ENCODE measurements around the gene CNOT1.
"Not testable (repeated sequence)": the region's sequence is repeated elsewhere in the genome, so short reads cannot be mapped to it uniquely, and the experiment has no call there.

Gene CNOT1

GRCh38 chr16:58638148-58639036 is 8.8 kb upstream of the CNOT1 start:
- DNase-seq (ENCODE audit: low spot score), result no peak

- DNase-seq (ENCODE audit: low spot score), result not testable (repeated sequence)
These were observed 7.4 kb upstream of the CNOT1 start for GRCh38 chr16:58637021-58637420.

- no peak for DNase-seq (ENCODE audit: low spot score)
These were observed 6.8 kb upstream of the CNOT1 start for GRCh38 chr16:58636466-58636865.

- DNase-seq (ENCODE audit: low spot score), result no peak
These were observed 5.9 kb upstream of the CNOT1 start for GRCh38 chr16:58635502-58635901.

GRCh38 chr16:58634265-58634802 is 4.7 kb upstream of the CNOT1 start:
- DNase-seq (ENCODE audit: low spot score), result no peak

- DNase-seq (ENCODE audit: low spot score), result peak; percentile 15
These were observed 537 bp downstream of the CNOT1 start for GRCh38 chr16:58628845-58629732.

GRCh38 chr16:58624209-58624608 is 5.4 kb downstream of the CNOT1 start:
- no peak for DNase-seq (ENCODE audit: low spot score)

- no peak for DNase-seq (ENCODE audit: low spot score)
These were observed 9.2 kb downstream of the CNOT1 start for GRCh38 chr16:58620396-58620795.

GRCh38 chr16:58615280-58615679 is 14.3 kb downstream of the CNOT1 start:
- no peak for DNase-seq (ENCODE audit: low spot score)

- DNase-seq (ENCODE audit: low spot score), result no peak
These were observed 14.8 kb downstream of the CNOT1 start for GRCh38 chr16:58614860-58615259.

- no peak for DNase-seq (ENCODE audit: low spot score)
These were observed 15.4 kb downstream of the CNOT1 start for GRCh38 chr16:58614212-58614611.

- not testable (repeated sequence) for DNase-seq (ENCODE audit: low spot score)
These were observed 16.7 kb downstream of the CNOT1 start for GRCh38 chr16:58612965-58613364.

GRCh38 chr16:58608601-58609136 is 21.0 kb downstream of the CNOT1 start:
- no peak for DNase-seq (ENCODE audit: low spot score)

- DNase-seq (ENCODE audit: low spot score), result no peak
These were observed 24.1 kb downstream of the CNOT1 start for GRCh38 chr16:58605562-58605961.

- no peak for DNase-seq (ENCODE audit: low spot score)
These were observed 38.5 kb downstream of the CNOT1 start for GRCh38 chr16:58591083-58591482.

- no peak for DNase-seq (ENCODE audit: low spot score)
These were observed 40.2 kb downstream of the CNOT1 start for GRCh38 chr16:58589326-58589905.

GRCh38 chr16:58588406-58588805 is 41.2 kb downstream of the CNOT1 start:
- DNase-seq (ENCODE audit: low spot score), result no peak

- DNase-seq (ENCODE audit: low spot score), result no peak
These were observed 43.1 kb downstream of the CNOT1 start for GRCh38 chr16:58586340-58587030.

GRCh38 chr16:58584831-58585505 is 44.7 kb downstream of the CNOT1 start:
- no peak for DNase-seq (ENCODE audit: low spot score)

- DNase-seq (ENCODE audit: low spot score), result no peak
These were observed 46.5 kb downstream of the CNOT1 start for GRCh38 chr16:58582971-58583765.

Measured in kidney capillary endothelial cell (primary cell).